Activated CD8-positive, alpha-beta memory T cell treated with anti-CD3 and anti-CD28 coated beads, Interleukin-2, amount 50 U/mL, for 24 hours (primary cell): Measurements from ENCODE around the gene RPL3.

ENCODE experiments used
- DNase-seq: peaks from one replicate; pipeline ENCODE4 v3.0.0-alpha.2; 2020; ENCODE audit errors: extremely low read depth

The RPL3 gene

DNA sequence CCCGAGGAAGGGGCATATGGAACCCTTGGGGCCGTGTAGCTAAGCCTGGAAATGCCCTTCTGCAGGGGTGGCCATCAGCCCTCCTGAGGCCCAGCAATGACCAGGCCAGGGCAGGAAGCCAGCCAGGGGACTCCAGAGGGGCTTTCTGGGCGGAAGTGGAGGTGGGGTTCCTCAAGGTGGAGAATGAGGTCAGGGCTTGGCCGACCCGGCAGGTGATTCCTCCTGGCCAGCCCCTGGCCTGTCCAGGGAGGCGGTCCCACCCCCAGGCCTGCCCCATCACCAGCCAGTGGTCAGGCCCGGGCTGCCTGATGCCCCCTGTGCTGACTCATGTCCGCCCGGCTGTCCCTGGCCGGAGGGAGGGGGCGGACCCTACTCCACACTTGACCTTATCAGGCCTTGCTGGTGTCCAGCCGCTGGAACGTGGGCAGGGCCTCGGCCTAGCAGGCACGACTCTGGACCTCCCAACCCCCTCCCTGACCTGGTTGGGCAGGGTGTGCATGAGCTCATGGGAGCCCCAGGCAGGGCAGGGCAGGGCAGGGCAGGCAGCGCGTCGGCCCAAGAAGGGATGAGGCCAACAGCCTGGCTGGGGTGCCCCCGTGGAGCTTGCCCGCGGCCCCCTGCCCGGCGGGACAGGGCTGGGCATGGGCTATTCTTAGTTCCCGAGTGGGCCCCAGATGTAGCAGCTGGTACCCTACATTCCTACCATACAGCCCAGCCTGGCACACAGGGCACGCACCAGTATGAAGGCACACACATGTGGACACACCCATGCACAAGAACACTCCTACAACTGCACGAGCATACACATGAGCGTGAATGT lies 35.9 kb downstream of the RPL3 start:
- DNase-seq, result no peak

DNA sequence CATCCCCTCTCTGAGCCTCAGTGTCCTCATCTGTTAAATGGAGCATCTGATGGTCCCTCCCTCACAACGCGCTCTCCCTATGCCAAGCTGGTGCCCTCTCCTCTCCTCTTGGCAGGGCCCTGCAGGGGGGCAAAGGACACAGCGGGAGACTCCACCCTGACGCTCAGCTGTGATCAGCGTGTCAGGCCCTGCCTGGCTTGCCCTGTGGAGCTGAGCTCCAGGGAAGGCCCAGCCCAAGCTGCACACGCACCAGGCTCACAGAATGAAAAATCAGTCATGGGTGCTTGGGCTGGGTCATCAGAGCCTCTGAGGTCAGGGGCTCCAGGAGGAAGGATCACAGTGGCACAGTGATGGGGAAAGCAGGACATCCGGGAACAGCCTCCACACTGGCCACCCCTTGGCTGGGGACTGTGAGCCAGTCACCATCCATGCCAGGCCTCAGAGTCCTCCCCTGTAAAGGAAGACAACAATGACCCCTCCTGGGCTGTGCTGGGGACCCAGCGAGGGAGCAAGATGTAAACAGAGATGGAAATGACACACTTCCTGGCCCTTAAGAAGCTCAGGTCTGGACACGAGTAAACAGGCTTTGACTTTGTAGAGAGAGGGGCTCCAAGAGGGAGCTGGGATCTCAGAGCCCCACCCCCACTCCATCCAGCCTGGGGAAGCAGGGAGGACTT lies 36.6 kb downstream of the RPL3 start:
- no peak for DNase-seq

DNA sequence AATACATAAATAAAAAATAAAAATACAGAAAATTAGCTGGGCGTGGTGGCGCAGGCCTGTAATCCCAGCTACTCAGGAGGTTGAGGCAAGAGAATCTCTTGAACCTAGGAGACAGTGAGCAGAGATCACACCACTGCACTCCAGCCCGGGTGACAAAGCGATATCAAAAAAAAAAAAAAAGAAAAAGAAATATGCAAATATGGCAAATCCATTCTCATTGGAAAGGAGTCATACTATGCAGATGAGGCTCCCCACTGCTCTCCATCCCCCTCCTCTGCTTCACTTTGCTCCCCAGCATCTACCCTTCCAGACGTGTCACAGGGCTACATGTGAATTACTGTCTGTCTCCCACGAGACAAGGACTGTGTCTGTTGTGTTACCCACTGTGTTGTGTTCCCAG lies 38.3 kb downstream of the RPL3 start:
- no peak for DNase-seq

DNA sequence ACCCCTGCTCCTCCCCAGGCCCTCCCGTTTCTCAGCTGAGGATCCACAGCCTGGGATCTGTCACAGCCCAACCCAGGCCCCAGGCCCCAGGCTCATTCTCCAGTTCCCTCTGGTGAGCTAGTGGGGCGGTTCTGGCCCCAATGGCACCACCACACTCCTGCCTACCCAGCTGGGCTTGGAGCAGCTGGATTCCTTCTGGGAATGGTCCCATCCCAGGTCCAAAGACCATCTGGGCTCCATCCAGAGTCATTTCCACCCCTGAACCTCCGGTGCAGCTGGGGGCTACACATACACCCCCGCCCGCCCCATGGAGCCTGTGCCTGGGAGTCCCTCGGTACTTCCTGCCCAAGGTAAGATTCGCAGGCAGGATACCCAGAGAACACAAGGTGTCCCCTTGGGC lies 39.2 kb downstream of the RPL3 start:
- DNase-seq, result no peak

DNA sequence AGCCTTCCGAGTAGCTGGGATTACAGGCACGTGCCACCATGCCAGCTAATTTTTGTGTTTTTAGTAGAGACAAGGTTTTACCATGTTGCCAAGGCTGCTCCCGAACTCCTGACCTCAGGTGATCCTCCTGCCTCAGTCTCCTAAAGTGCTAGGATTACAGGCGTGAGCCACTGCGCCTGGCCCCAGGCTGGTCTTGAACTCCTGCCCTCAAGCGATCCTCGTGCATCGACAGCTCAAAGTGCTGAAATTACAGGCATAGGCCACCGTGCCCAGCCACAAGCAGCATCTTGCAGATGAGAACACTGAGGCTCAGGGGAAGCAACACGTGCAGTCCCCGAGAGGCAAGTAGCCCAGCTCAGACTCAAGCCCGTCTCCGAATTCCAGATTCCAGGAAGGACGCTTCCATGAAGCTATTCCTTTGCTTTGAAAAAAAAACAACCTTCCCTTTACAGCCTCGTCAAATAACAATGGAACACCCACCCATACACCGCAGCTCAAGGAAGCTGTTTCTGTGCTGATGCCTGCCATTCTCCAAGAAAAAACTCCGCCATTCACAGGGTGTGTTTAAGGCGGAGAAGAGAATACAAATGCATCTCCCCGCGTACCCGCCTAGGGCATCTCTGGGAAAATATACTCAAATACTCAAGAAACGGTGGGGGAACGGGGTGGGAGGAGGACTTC lies 40.1 kb downstream of the RPL3 start:
- no peak for DNase-seq

DNA sequence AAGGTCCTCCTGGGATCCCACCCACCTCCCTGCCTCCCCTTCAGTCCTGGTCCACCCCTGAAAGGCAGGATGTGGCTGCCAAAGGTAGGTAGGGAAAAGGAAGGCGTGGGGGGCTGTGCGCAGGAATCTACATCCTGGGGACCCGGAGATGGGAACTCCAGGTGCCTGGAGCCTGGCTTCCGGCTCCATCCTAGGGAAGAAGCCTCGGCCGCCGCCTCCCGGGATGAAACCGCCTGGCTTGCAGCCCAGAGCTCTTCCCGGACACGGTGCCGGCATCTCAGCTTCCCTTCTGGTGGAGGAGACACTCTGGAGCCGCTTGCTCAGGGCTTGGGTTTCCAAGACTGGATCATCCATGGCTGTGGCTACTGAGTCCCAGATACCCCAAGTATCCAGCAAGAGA lies 41.4 kb downstream of the RPL3 start:
- DNase-seq, result no peak

DNA sequence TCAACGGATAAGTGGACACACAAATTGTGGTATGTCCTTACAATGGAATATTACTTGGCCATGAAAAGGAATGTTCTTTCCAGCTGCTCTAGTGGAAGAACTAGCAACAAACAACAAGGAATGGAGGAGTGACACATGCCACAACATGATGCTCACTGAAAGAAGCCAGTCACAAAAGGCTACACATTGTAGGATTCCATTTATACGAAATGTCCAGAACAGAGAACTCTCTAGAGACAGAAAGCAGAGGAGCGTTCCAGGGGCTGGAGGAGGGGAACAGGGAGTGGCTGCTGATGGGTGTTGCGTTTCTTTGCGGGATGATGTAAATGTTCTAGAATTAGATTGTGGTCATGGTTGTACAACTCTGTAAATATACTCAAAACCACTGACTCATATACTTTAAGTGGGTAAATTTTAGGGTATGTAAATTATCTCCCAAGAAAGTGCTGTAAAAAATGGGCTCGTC lies 42.2 kb downstream of the RPL3 start:
- no peak for DNase-seq

DNA sequence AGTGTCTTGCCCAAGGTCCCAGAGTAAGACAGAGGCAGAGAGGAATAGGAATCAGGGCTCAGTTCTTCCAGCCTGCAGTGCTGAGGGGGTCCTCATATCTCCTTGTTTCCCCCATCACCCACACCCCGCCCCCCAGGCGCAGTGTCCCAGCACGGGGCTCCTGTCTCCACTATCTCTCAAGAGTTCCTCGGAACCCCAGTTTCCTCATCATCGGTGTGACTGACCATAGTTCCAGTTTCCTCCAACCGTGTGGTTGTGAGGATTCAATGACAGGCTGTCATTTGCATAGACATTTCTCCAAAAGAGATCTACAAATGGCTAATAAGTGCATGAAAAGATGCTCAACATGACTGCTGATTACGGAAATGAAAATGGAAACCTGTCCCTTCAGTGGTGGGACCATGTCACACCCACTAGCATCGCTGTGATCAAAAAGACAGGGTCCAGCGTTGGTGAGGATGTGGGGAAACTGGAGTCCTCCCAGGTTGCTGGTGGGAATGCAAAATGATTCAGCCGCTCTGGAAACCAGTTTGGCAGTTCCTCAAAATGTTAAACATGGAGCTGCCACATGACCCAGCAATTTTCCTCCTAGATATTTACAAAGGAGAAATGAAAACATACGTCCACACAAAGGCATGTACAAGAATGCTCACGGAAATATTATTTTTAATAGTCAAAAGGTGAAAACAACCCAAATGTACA lies 42.8 kb downstream of the RPL3 start:
- DNase-seq, result no peak

DNA sequence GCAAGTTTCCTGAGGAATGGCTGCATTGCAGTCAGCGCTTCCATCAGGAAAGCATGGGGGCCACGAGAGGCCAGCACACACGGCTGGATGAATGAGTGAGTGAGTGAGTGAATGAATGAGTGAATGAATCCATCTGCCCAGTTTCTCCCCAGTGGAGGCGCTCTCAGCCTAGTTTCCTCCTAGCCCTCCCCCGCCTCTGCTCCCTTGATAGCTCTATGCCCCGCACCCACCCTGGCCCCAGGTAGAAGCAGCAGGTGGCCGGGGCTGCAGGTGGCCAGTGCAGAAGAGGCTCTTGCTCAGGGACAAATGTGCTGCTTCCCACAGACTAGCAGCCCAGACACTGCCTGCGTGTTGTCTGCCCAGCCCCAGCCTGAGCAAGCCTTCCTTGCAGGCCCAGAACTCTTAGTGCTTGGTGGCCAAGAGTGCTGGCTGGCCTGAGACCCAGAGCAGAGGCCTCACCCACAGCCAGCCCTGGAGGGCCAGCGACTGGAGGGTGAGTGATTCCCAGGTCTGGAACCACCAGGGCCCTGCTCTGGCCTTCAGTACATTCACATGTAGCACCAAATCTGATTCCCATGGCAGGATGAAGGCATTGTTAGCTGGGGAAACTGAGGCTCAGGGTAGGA lies 43.5 kb downstream of the RPL3 start:
- no peak for DNase-seq

DNA sequence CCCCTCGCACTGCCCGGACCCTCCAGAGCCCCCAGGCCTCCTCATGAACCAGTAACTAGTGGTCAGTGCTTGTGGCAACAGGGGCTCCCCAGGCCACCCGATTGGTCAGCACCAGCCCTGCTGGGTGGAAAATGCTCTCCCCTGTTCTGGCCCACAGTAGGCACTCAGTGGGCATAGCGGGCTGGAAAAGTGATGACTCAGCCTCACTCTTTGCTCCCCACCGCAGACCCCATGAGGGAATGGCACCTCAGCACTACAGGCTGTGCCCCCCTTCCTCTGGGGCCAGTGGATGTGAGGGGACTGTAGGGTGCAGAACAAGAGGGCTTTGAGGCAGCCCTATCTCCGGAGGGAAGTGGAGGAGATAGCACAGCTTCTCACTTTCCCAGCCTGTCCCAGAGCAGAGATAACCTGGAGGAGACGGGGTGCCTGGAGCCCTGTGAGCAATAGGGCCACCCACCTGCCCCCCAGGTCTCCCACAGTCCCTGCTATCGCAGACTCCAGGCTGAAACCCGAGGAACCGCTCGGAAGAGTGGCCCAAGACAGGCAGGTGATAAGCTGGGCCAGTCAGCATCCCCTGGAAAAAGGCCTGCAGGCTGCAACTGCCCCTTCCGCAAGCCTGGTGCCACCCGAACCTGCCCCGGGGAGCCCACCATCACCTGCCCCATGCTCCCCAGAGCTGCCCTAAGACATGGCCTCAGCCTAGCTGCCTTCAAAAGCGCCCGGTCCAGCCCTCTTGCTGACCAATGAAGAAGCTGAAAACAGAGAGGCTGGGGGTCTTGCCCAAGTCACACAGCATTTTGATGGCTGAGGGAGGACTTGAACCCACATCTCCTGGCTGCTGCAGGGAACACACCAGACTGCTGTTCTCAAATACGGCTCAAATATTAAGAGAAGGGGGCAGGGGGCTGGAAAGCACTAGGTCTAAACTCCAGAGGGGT lies 45.2 kb downstream of the RPL3 start:
- DNase-seq, result no peak

DNA sequence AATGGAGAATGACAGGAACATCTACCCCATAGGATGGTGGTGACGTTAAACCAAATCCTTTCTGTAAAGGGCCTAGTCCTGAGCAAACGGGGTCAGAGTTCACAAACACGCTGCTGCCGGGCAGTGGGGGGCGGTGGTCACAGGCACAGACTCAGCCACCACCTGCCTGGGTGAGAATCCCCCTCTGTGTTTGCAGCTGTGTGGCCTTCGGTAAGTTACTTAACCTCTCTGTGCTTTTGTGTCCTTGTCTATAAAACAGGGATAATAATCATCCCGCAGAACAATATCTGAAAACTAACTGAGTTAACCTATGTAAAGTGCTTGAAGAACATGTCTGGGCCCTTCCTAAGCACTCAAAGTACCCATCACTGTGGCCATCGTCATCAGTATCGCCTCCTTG lies 48.6 kb downstream of the RPL3 start:
- no peak for DNase-seq

DNA sequence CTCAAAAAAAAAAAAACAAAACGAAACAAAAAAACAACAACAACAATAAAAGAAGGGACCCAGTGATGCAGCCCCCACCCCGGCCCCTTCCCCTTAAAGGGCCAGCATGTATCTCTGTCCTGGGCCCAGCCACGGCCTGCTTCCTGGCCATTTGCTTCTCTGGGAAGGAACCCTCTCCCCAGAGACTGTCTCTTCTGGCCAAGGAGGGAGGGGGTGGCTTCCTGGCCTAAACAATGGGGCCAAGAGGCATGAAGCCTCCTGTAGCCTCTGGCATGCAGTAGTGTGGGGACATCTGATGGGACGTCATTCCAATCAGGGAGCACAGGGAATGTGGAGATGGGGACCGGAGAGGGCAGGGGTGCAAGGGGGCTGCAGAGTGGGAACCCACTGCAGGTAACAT lies 49.1 kb downstream of the RPL3 start:
- DNase-seq, result no peak

DNA sequence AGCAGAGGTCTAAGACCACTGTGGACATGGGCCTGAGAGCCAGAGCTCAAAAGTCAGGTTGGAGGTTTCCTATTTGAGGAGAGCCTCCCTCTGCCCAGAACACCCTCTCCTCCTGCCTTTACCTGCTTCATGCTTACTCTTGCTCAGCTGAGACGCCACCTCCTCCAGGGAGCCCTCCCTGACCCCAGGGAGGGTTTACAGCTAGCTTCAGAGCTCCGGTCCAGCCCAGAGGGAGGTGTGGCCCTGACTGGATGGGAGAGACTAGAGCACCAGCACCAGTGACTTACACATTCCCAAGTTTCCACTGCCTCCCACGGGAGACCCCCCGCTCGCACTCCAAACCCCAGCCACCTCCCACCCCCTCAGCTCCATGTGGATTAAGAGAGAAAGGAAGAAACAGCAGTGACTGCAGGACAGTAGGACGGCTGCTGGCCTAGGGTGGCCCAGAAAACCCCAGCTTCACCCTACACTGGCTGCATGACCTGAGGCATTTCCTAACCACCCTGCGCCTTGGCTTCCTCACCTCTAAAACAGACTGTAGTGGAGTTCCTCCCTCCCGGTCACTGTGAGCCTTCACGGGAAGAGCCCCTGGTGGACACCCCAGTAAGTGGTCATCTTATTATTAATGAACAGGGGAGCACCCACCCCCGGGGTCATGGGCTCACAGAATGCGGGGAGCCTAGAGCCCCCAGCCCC lies 50.2 kb downstream of the RPL3 start:
- no peak for DNase-seq

DNA sequence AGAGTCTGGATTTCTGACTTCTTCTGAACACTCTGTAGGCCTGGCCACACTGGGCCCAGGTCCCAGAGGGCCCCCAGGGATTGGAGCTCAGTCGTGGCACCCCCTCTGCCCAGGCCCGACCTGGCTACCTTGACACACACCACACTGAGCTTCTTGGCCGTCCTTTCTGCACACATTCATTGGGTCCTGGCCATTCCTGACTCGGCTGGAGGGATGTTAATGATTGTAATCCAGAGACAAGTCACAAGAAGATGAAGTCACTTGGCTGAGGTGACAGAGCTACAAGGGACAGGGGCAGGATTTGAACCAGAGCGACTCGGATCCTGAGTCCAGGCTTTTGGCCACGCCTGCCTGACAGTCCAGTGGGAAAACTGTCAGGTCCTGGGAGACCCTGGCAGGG lies 50.8 kb downstream of the RPL3 start:
- no peak for DNase-seq

DNA sequence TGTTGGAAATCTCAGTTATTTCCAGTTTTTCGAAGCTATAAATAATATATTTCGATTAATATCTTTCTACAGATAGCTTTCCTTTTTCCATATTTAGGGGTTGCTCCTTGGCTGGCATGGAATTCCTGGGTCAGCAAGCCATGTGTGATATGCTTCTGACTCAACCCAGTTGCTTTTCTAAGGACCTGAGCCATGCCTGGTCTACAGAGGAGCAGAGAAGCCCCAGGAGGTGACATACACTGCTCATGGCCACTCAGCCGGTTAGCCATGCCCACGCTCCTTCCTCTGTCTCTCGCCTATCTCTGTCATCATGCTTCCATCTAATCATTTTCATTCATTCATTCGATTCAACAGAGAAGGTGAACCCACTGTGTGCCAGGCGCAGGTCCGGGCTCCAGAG lies 51.4 kb downstream of the RPL3 start:
- DNase-seq, result no peak

DNA sequence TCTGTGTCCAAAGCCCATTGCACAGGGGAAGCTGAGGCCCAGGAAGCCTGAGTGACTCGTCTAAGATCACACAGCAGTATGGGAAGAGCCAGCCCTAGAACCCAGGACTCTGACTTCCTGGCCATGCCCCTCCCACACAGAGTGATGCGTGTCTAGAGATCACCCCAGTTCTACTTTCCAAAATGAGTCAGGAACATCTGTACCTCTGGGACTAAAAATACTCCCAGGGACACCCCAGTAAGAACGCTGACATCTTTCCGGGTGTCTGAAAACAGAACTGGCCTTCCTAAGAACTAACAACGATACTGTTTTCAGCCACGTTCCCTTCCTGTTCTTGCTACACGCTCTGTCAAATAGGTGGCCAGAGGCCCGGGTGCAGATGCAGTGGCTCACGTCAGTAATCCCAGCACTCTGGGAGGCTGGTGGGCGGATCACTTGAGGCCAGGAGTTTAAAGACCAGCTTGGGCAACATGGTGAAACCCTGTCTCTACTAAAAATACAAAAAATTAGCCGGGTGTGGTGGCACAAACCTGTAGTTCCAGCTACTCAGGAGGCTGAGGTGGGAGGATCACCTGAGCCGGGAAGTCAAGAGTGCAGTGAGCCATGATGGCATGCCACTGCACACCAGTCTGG lies 52.9 kb downstream of the RPL3 start:
- no peak for DNase-seq

DNA sequence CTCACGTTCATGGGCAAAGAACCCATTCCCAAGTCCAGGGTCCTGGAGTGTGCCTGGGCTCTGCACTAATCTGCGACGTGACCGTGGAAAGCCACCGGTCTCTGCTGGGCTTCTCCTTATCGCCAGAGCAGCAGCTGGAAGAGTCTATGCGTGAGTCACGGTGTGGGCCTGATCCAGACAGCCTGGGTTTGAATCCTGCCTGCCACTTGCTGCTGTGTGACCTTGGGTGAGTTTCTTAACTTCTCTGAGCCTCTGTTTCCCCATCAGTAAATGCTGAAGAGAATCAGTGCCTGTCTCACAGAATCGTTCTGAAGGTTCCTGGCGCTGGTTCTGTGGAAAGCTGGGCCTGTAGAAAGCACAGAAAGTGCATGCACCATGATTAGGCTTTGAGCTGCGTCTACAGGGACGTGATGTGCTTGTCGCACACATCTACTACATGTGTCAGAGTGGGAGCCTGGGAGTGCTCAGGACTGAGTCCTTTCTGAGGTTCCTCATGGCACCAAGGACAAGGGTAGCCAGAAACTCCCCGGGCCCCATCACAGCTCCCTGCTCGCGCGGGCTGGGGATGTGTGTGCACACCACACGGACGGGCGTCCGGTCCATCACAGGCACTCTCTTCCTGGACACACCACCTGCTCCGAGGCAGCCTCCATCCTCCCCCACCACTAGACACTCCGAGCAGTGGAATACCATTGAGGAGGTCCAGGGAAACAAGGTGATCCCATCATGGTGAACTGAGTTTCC lies 54.1 kb downstream of the RPL3 start:
- no peak for DNase-seq

DNA sequence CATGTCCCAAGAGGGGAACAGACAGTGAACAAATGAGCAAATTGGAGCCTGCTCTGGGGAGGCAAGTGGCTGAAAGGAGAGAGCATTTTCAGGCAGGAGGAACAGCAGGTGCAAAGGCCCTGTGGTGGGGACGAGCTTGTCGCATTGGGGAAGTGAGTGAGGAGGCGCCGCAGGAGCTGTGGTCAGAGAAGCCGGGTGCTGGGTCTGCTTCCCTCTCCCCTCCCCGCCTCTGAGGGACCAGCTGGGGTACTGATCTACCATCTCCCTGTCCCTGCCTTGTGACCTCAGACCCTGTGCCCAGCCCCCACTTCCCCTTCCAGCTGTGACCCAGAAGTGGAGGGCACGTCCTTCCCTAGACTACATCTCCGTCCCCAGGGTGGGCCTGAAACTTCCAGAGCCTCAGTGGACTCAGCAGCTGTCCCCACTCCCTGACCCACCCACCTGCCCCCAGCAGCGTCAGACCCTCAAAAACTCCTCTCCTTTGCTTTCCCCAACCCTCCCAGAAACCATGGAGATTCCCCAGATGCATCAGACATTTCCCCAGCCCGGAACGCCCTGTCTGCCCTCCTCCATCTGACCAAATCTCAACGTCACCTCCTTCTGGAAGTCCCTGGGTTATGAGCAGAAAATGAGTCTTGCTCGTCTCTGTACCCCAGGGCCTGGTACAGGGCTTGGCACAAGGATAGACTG lies 54.9 kb downstream of the RPL3 start:
- DNase-seq, result no peak
